Stimulated activated CD8-positive, alpha-beta memory T cell treated with anti-CD3 and anti-CD28 coated beads, Interleukin-4, amount 100 ng/mL, for 1 hour (primary cell): ENCODE data around the gene GABARAPL2.
"Not testable (repeated sequence)": the region's sequence is repeated elsewhere in the genome, so short reads cannot be mapped to it uniquely, and the experiment has no call there.

ENCODE experiments used
- DNase-seq, 2 donors: peaks; one replicate each; pipeline ENCODE4 v3.0.0-alpha.2; 2020; ENCODE audit warnings: low read depth in 2 of 2, low spot score in 1 of 2

Gene GABARAPL2, protein sequence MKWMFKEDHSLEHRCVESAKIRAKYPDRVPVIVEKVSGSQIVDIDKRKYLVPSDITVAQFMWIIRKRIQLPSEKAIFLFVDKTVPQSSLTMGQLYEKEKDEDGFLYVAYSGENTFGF

GRCh38 chr16:75566040-75566757 lies at the start of gene GABARAPL2:
TSS of gene GABARAPL2 (plus strand) at chr16:75566379. CDS start at chr16:75566487, 108 bp downstream.
- DNase-seq: peak; percentile 87 to 88

DNA sequence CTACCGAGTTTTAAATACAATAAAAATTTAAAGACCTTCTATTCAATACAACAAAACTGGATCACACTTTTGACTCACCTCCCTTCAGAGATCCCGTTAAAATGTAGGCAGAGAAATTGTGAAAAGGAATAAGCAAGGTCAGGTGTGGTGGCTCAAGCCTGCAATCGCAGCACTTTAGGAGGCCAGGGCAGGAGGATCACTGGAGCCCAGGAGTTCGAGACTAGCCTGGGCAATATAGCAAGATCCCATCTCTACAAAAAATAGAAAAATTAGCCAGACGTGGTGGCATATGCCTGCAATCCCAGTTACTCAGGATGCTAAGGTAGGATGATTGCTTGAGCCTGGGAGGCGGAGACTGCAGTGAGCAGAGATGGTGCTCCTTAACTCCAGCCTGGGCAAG lies 47.0 kb upstream of the GABARAPL2 start:
- DNase-seq: no peak

- DNase-seq: no peak
Measured at GRCh38 chr16:75526032-75526790, 40.0 kb upstream of the GABARAPL2 start.

GRCh38 chr16:75527825-75528299 lies 38.3 kb upstream of the GABARAPL2 start:
- no peak for DNase-seq

- no peak for DNase-seq
Measured at GRCh38 chr16:75529056-75529905, 36.9 kb upstream of the GABARAPL2 start.

DNA sequence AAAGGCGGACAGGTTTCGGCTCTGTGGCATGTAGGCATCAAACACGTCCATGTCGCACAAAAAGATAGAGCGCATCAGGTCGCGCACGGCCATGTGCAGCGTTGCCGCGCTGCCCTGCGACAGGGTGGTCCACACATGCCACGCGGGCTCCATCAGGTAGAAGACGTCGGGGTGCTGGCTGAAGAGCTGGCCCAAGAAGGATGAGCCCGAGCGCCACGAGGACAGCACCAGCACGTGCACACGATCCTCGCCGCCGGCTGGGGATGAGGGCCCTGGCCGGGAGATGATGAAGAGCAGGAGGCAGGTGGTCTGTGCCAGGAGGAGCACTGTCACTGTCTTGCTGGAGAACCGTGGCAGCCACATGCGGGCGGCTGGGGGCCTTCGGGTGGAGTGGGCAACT lies 36.2 kb upstream of the GABARAPL2 start:
- DNase-seq: no peak

DNA sequence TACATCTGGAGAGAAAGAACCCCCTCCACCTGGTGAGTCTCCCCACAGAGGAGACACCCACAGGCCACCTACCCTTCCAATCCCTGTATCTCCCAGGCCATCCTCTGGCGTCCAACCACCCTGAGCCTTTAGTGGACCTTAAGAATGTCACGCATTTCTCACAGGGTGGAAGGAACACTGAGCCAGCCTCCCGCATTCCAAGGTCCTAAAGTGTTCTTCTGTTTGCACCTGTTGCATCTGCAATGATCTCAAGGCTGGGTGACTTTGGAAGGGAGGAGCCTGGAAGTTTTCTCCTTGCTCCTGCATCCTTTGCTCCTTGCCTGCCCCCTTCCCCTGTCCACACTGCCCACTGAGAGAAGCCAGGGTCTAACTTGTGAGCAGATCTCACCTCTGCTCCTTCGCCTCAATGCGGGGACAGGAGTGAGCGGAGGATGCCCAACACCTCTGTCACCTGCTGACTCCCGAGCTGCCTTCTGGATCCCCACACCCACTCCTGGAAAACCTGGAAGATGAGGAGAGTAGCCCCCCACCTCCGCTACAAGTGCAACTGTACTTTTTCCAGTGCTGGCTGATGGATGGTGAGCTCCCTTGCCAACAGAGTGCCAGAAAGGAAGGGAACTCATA lies 33.9 kb upstream of the GABARAPL2 start:
- no peak for DNase-seq

DNA sequence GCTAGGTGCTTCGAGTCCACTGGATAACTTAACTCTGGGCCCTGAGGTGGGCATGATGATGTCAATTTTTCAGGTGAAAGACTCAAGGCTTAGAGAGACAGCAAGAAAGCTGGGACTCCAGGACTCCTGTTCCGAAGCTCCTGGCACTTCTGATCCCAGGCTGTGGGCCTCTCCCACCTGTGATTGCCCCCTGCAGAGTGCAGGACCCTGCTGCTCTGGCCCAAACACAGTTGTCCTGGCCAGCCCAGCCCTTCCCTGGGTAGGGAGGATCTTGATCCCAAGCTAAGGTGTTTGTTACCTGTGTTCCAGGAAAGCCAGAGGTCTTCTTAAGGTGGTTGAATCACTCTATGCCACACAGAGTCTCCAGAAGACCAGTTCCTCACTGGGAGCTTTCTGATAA lies 33.4 kb upstream of the GABARAPL2 start:
- no peak for DNase-seq

- no peak for DNase-seq
Measured at GRCh38 chr16:75534560-75535205, 31.5 kb upstream of the GABARAPL2 start.

- no peak for DNase-seq
Measured at GRCh38 chr16:75535211-75535843, 30.9 kb upstream of the GABARAPL2 start.

GRCh38 chr16:75535901-75536300 lies 30.3 kb upstream of the GABARAPL2 start, which contains the start of gene CHST5:
TSS of gene CHST5 (minus strand) at chr16:75536108. CDS start at chr16:75530384, 5,724 bp downstream.
- DNase-seq: no peak

DNA sequence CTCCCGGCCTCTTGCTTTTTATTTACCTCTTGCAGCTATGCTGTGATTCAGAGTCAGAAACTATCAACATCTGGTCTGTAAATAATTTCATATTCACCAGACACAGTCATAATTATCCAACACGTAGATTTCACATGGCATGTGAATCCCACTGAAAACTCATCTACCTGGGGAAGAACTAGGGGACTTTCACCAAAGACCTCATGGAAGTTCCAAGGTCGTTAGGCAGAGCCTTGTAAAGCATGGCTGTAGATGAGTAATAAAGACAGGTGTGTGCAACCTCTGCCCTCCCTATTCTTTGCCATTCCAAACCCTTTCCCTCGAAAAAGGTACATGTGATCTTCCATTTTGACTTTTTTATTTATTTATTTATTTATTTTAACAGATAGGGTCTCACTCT lies 28.4 kb upstream of the GABARAPL2 start:
- no peak for DNase-seq

DNA sequence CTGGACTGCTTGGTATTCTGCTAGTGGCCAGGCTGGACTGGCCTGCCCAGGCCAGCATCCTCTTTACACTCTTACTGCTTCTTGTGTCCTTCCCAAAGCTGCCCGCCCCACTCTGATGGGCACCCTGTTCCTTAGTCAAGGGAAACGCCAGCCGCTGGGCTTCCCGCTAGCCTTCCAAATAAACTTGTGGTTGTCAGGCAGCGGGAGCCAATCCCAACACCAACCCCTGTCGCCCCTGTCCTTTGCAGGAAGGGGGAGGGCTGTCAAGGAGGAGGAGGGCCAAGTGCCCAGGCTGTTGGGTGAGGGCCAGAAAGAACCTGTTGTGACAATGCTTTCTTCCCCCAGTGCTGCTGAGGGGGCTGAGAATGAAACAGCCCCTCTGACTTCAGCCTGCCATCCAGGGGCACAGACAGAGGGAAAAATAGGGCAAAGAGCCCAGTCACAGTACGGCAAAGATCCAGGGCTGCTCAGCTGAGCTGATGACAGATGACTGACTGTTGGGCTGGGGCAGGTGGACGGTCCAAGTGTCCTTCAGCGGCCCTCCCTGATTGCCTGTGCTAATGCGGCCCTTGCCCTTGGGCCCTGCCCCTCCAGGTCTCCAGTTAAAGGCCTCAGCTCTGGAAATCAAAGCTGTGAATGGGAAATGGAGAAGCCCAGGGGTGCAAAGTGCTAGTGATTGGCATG lies 27.2 kb upstream of the GABARAPL2 start:
- DNase-seq: not testable (repeated sequence)

- DNase-seq: no peak
Measured at GRCh38 chr16:75541236-75541635, 24.9 kb upstream of the GABARAPL2 start.

DNA sequence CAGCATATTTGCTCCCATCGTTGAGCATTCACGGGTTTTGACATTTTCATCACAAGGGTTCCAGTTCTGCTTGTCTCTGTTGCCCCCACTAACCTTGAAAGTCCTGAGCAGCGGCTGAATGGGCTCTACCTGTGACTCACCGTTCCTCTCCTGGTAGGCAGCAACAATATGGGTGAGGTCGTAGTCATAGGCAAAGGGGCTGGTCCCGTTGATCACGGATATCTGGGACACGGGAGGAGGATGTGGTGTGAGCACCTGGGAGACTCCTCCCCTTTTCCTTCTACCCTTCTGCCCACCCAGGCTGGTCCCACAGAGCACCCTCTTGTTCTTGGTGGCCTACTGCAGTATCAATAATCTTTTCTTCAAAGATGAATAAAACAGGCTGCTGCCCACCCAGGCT lies 23.7 kb upstream of the GABARAPL2 start:
- DNase-seq: not testable (repeated sequence)

- DNase-seq: not testable (repeated sequence)
Measured at GRCh38 chr16:75545879-75546278, 20.3 kb upstream of the GABARAPL2 start.

- no peak for DNase-seq
Measured at GRCh38 chr16:75546293-75546692, 19.9 kb upstream of the GABARAPL2 start.

DNA sequence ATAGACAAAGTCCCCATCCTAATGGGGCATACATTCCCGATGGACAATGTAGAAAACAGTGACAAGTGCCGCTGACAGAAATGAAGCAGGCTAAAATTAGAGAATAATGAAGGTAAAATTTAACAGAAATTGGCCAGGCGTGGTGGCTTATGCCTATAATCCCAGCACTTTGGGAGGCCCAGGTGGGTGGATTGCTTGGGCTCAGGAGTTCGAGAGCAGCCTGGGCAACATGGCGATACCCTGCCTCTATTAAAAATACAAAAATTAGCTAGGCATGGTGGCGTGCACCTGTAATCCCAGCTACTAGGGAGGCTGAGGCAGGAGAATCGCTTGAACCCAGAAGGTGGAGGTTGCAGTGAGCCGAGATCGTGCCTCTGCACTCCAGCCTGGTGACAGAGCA lies 17.7 kb upstream of the GABARAPL2 start:
- DNase-seq: not testable (repeated sequence)

GRCh38 chr16:75550211-75550662 lies 15.9 kb upstream of the GABARAPL2 start:
- DNase-seq: no peak
